IPS DF 6.9 (cell line): Measurements from ENCODE around the gene RNLS.

Experiments
- DNase-seq: peaks from one replicate; pipeline ENCODE4 v3.0.0-alpha.2; 2013; ENCODE audit warnings: low read depth, low spot score
- H3K27ac ChIP-seq: one replicate; pipeline ENCODE4 v1.5.1; 2013; ENCODE audit warnings: low read length, control low read depth
- H3K27me3 ChIP-seq: 2 replicates; pipeline ENCODE4 v1.6.1; 2013; ENCODE audit warnings: mild to moderate bottlenecking, low read length; ENCODE audit not compliant: control insufficient read depth, insufficient read depth
- H3K36me3 ChIP-seq: 2 replicates; pipeline ENCODE4 v1.6.1; 2013; ENCODE audit warnings: low read length; ENCODE audit not compliant: control insufficient read depth, insufficient read depth
- H3K4me1 ChIP-seq: 2 replicates; pipeline ENCODE4 v1.6.1; 2013; ENCODE audit warnings: low read length; ENCODE audit not compliant: control insufficient read depth, insufficient read depth
- H3K4me3 ChIP-seq: 2 replicates; pipeline ENCODE4 v1.5.1; 2013; ENCODE audit warnings: mild to moderate bottlenecking, low read length
- H3K9me3 ChIP-seq: 2 replicates; pipeline ENCODE4 v1.6.1; 2013; ENCODE audit warnings: low read length, inconsistent platforms; ENCODE audit not compliant: control insufficient read depth, insufficient read depth
- WGBS: extraction: QIAGEN DNeasy Blood & Tissue Kit; methylation state at CpG from one replicate; pipeline ENCODE4 v1.1.7; 2013; ENCODE audit warnings: mixed read lengths, missing lambda C conversion rate; ENCODE audit not compliant: insufficient read length, insufficient coverage; 5-methylcytosine and 5-hydroxymethylcytosine counted together

RNLS gene

DNA sequence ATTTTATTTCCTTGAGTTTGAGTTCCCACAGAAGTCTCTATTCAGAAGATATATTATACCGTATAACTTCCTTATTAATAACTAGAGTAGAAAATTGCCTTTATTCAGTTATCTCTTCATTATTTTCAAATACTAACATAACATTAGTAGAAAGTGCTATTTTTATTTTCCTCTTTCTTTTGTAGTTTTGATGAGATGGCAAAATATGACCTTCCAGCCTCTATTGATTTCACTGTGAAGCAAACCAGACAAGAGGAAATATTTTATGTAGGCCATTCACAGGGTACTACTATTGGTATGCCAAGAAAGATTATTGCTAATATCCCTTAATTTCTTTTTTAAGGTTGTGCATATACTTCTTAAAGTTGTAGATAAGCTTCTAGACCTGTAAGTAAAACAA lies 11.4 kb upstream of the RNLS start:
- no peaks in the 10 kb centered on the region for H3K9me3 ChIP-seq
- no peaks in the 10 kb centered on the region for H3K36me3 ChIP-seq
- no peak overlapping the region for H3K27ac ChIP-seq
- H3K4me3 ChIP-seq: no peak overlapping the region
- DNase-seq: no peak
- WGBS: no CpG with 5 or more reads among the region's 1 CpG
- no peaks in the 10 kb centered on the region for H3K4me1 ChIP-seq
- H3K27me3 ChIP-seq: no peaks in the 10 kb centered on the region; the same call in 1 of the 2 replicates

DNA sequence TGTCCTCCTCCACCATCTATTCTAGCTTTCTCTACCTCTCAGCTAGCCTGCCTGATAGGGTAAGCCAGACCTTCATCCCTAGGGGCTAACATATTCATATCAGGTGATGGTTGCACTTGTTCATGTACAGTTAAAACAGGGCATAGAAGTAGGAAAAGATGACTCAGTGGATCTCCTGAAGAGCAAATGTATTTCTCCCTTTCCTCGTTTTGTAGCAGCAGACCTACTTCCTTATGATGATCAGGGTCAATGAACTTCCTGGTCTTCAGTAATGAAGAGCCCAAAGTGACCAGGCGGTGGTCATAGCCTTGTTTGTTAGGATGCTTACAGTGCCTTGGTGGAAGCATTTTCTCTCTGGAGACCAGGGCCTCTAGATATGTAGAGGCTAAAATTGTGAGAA lies 9.8 kb upstream of the RNLS start:
- H3K27ac ChIP-seq: no peak overlapping the region
- H3K27me3 ChIP-seq: no peaks in the 10 kb centered on the region; the same call in 1 of the 2 replicates
- no peaks in the 10 kb centered on the region for H3K4me1 ChIP-seq
- no peaks in the 10 kb centered on the region for H3K9me3 ChIP-seq
- WGBS: no CpG with 5 or more reads among the region's 2 CpGs
- no peak overlapping the region for H3K4me3 ChIP-seq
- H3K36me3 ChIP-seq: no peaks in the 10 kb centered on the region
- no peak for DNase-seq

DNA sequence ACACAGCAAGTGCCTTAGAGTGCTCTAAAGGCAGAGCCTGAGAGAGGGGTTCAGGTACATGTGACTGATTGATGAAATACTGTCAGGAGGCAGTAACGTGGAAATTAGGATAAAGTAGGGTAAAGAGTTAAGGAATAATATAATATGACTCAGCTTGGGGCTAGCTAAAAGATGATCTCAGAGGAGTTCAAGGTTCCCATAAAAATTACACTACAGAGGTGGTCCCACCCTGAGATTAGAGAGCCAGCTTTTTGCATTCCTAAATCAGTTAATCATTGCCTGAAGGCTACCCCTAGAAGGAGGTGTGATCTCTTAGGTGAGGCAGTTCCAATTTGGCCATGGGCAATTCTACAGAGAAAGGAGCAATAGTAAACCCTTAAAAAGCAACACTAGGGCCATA lies 9.3 kb upstream of the RNLS start:
- Histone ChIP-seq H3K27ac (no peak overlapping the region), H3K27me3 (no peaks in the 10 kb centered on the region; the same call in 1 of the 2 replicates), H3K36me3 (no peaks in the 10 kb centered on the region), H3K4me1 (no peaks in the 10 kb centered on the region), H3K4me3 (no peak overlapping the region), H3K9me3 (no peaks in the 10 kb centered on the region)
- WGBS: 100% methylated on average over 1 of the region's 1 CpG
- DNase-seq: no peak

DNA sequence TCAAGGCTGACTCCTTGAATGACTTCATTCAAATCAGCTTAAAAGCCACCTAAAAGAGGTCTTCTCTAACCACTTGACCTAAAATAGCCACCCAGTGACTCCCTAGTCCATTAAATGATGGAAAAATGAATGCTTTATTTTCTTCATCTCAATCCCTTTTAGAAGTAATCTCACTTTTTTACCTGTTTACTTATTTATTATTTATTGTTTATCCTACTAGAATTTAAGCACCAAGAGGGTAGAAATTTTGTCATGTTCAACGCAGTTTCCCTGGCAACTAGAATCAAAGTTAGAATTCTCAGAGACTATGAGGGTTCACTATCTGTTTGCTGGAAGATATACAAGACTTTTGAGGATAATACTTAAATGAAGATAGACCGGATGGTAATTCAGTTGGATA lies 3.3 kb upstream of the RNLS start, which contains the start of gene LIPJ:
Gene LIPJ, plus strand, starts transcription at position 301 of the 400 bp plus-strand sequence. CDS start 3,926 bp downstream, outside the sequence.
- DNase-seq: no peak
- H3K9me3 ChIP-seq: no peaks in the 10 kb centered on the region
- no peaks in the 10 kb centered on the region for H3K27me3 ChIP-seq
- WGBS: no CpG with 5 or more reads among the region's 2 CpGs
- H3K36me3 ChIP-seq: no peaks in the 10 kb centered on the region
- H3K4me3 ChIP-seq: no peak within 1 kb of the TSS
- H3K27ac ChIP-seq: no peak within 1 kb of the TSS
- no peaks in the 10 kb centered on the region for H3K4me1 ChIP-seq

DNA sequence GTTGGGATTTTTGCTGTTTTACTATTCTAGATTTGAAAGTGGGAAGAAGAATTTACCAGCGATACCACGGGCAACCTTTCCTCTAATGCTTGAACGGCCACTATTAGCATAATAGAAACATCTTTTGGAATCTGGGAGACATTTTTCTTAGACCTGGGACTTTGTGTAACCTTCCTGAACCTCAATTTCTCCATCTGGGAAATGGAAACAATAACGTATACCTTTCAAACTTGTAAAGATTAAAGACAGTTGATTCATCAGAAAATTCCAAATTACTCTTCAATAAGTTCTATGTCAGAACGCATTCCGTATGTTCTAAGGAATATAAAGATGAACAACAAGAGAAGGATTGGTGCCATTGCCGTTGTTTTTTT lies 453 bp upstream of the RNLS start:
- DNase-seq: no peak
- no peak overlapping the region for H3K27ac ChIP-seq
- H3K4me1 ChIP-seq: no peaks in the 10 kb centered on the region
- no peaks in the 10 kb centered on the region for H3K9me3 ChIP-seq
- no CpG with 5 or more reads among the region's 7 CpGs for WGBS
- peak overlapping the region; percentile 50; the same call in 1 of the 2 replicates for H3K4me3 ChIP-seq
- no peaks in the 10 kb centered on the region for H3K36me3 ChIP-seq
- no peaks in the 10 kb centered on the region for H3K27me3 ChIP-seq

DNA sequence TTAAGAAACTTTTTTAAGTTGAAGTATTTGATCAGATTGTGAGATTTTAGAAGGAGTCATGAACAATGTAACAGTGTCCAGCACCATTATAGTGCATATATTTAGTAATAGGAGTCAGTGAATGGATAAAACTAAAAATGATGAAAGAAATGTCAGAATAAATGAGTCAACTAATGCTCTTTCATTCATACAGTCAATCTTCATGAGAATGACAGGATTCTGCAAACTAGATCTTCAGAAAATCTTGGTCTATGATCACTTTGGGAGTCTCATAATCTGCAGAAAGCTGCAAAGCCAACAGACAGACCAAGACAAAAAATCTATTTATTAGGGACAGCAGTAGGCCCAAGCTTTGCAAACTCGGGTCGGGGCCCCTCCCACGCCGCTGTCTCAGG lies 710 bp downstream of the RNLS start:
- DNase-seq: no peak
- H3K9me3 ChIP-seq: no peaks in the 10 kb centered on the region
- H3K27me3 ChIP-seq: no peaks in the 10 kb centered on the region
- no peak overlapping the region for H3K27ac ChIP-seq
- WGBS: no CpG with 5 or more reads among the region's 4 CpGs
- no peaks in the 10 kb centered on the region for H3K4me1 ChIP-seq
- H3K36me3 ChIP-seq: no peaks in the 10 kb centered on the region
- no peak overlapping the region; the same call in 1 of the 2 replicates for H3K4me3 ChIP-seq

DNA sequence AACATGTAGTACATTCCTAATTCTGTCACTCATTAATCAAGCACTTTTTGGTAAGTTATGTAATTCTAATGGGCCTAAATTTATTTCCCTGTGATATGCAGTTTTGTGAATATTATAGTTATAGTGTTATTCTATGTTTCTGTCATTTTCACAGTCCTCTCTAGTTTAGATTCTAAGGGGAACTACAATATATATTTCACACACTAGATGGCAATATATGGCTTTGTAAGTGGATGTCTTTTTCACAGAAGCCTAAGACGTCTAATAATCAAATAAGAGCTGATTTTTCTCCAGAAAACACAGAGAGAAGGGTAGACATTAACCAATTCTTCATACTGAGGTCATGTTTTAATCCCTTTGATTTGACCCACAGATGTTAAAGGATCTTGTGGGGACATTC lies 18.0 kb downstream of the RNLS start:
- no peak overlapping the region for H3K27ac ChIP-seq
- DNase-seq: no peak
- H3K27me3 ChIP-seq: no peaks in the 10 kb centered on the region
- H3K4me1 ChIP-seq: no peaks in the 10 kb centered on the region
- no peaks in the 10 kb centered on the region for H3K9me3 ChIP-seq
- H3K4me3 ChIP-seq: no peak overlapping the region
- no CpG with 5 or more reads among the region's 1 CpG for WGBS
- H3K36me3 ChIP-seq: no peaks in the 10 kb centered on the region

DNA sequence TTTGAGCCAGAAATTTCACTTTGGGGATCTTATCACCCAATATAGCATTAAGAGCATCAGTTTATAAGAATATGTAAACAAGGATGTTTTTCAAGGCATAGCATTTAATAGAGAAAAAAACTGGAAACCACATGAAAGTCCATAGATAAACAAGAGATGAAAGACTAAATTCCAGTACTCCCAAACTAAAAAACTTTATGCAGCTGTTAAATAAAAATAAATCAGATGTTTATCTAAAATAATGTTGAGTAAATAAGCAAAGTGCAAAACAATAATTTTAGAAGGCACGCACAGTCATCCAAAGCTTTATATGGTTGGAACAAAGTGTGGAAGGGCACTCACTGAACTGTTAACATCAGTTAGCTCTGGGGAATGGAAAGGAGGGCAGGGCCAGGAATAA lies 21.0 kb downstream of the RNLS start:
- no peaks in the 10 kb centered on the region for H3K36me3 ChIP-seq
- no peak overlapping the region for H3K4me3 ChIP-seq
- WGBS: no CpG with 5 or more reads among the region's 1 CpG
- no peaks in the 10 kb centered on the region for H3K4me1 ChIP-seq
- no peaks in the 10 kb centered on the region for H3K9me3 ChIP-seq
- no peaks in the 10 kb centered on the region for H3K27me3 ChIP-seq
- DNase-seq: no peak
- no peak overlapping the region for H3K27ac ChIP-seq

DNA sequence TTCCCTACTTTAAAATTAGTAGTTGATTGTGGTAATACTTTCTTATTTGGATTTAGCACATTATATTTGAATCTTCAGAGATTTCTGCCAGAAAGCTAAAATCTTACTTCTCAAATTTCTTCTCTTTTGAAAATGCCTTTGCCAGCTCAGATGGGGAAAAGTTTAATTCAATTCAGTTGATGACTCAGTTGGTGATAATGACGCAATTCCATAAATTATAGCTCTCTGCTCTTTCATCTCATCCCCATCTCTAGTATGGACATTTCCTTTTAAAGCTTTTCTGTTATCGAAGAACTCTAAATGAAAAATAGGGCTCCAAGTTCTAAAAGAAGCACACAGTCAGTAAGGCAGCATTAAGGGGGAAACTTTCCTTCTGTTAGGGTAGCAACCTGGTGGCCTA lies 25.5 kb downstream of the RNLS start:
- Histone ChIP-seq H3K27me3 (no peaks in the 10 kb centered on the region), H3K27ac (no peak overlapping the region), H3K9me3 (no peaks in the 10 kb centered on the region), H3K4me1 (no peaks in the 10 kb centered on the region), H3K36me3 (no peaks in the 10 kb centered on the region), H3K4me3 (no peak overlapping the region)
- no peak for DNase-seq
- WGBS: no CpG with 5 or more reads among the region's 2 CpGs

DNA sequence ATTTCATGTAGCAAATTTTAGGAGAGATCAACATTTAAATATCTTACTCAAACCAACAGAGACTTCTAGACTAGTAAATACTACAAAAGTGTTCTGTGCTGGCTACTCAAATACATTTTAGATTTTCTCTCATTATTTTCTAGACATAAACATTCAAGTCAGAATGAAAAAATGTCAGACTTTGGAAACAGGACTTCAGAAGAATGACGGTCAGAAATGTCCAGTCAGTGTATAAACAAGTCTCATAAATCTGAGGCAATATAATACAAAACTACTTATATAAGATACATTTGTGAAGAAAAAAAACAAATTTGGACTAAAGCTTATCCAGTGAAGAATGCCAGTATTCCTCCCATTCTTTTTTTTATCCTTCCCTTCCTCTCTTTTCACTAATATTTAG lies 25.9 kb downstream of the RNLS start:
- no CpG with 5 or more reads among the region's 1 CpG for WGBS
- Histone ChIP-seq H3K9me3 (no peaks in the 10 kb centered on the region), H3K27me3 (no peaks in the 10 kb centered on the region), H3K4me1 (no peaks in the 10 kb centered on the region), H3K27ac (no peak overlapping the region), H3K4me3 (no peak overlapping the region), H3K36me3 (no peaks in the 10 kb centered on the region)
- no peak for DNase-seq

DNA sequence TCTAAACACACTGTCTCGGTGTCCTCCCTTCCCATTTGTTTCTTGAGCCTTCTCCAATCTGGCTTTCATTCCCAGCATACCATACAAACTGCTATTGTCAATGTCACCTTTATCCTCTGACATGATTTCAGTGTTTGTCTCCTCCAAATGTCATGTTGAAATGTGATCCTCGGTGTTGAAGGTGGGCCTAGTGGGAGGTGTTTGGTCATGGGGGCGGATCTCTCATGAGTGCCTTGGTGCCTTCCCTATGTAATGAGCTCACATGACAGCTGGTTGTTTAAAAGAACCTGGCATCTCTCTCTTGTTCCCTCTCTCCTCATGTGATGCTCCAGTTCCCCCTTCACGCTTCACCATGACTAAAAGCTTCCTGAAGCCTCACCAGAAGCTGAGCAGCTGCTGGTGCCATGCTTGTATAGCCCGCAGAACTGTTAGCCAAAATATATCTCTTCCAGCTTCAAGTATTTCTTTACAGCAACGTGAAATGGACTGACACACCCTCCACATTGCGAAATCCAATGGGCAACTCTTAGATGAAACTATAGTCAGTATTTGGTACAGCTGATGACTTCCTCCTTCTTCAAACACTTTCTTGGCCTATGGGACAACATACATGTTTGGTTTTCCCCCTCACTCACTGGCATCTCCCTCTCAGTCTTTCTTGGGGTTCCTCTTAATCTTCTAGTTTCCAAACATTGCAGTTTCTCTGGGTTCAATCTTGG lies 27.8 kb downstream of the RNLS start:
- no peak for DNase-seq
- H3K36me3 ChIP-seq: no peaks in the 10 kb centered on the region
- no peak overlapping the region for H3K27ac ChIP-seq
- H3K4me1 ChIP-seq: no peaks in the 10 kb centered on the region
- H3K27me3 ChIP-seq: no peaks in the 10 kb centered on the region
- no CpG with 5 or more reads among the region's 7 CpGs for WGBS
- no peak overlapping the region for H3K4me3 ChIP-seq
- no peaks in the 10 kb centered on the region for H3K9me3 ChIP-seq
